Right cardiac atrium (tissue), 5 donors: ENCODE data around the gene PHOX2A. TPM values are rescaled to one million over a fixed set of nuclear protein-coding genes. Genes with fewer than 3 reads are reported as not detected.
"Not testable (repeated sequence)": the region's sequence is repeated elsewhere in the genome, so short reads cannot be mapped to it uniquely, and the experiment has no call there.

Experiments used
- ATAC-seq, 2 donors: fragments of 200-7000 bp; cut with Tn5 transposase; one replicate each; pipeline versions ENCODE4 v1.8.0 to v1.9.1; 2020; ENCODE audit warnings: moderate library complexity in 2 of 2, mild to moderate bottlenecking in 1 of 2
- DNase-seq, 3 donors: peaks; one replicate each; pipeline ENCODE4 v3.0.0-alpha.2; 2020
- H3K27ac ChIP-seq: one replicate; pipeline ENCODE4 v1.5.1; 2013; ENCODE audit warnings: mild to moderate bottlenecking, low read length, control low read depth, moderate library complexity
- H3K27me3 ChIP-seq: one replicate; pipeline ENCODE4 v1.6.1; 2013; ENCODE audit not compliant: control insufficient read depth, insufficient read depth
- H3K4me1 ChIP-seq: one replicate; pipeline ENCODE4 v1.6.1; 2013; ENCODE audit warnings: low read length; ENCODE audit not compliant: control insufficient read depth, insufficient read depth
- H3K4me3 ChIP-seq: one replicate; pipeline ENCODE4 v1.5.1; 2013; ENCODE audit warnings: low read length, control low read depth
- H3K9me3 ChIP-seq: one replicate; pipeline ENCODE4 v1.6.1; 2013; ENCODE audit warnings: low read length; ENCODE audit not compliant: control insufficient read depth
- WGBS: extraction: QIAGEN DNeasy Blood & Tissue Kit; methylation state at CpG from one replicate; pipeline ENCODE4 v1.1.7; 2013; 5-methylcytosine and 5-hydroxymethylcytosine counted together
- intact Hi-C, 4 donors: fragments of 100-400 bp; cut with DNase I; formaldehyde crosslinking; loops; one replicate each; pipeline versions ENCODE4 v1.11.0 to v1.14.0; 2022 to 2023
- long read RNA-seq, 4 donors: library from polyadenylated mRNA; unstranded; transcript quantifications; one replicate each; pipeline ENCODE4 v2.0.0, GENCODE V29; 2020 to 2021
- polyA plus RNA-seq: library from polyadenylated mRNA; stranded (reverse); fragments of 200-250 nt; gene quantifications from one replicate; pipeline ENCODE4 v1.2.3, GENCODE V29; 2013
- total RNA-seq, 4 donors: library from RNA; stranded (reverse); fragmentation: NEBNext Ultra II Directional; extraction: Animal tissue kit (Norgen Biotek cat#: 25700); gene quantifications; one replicate each; pipeline ENCODE4 v1.2.1, GENCODE V29; 2021
- donor health status: healthy with polysubstance abuse.
- donor health status: DM: no; HTN: yes; CAD: no.
- donor health status: DM: no; HTN: no; CAD: no.
- donor health status: DM: no; HTN: yes; CAD: no; lungs with severe emphysema.
- donor health status: DM: yes; HTN: yes; CAD: no.

The PHOX2A gene
- total RNA-seq (not detected), polyA plus RNA-seq (0.18 TPM)
- long read RNA-seq, donor 1, result 0 reads
- long read RNA-seq, donor 2, result 0 reads
- long read RNA-seq, donor 3, result 0 reads
- long read RNA-seq, donor 4, result 0 reads

DNA sequence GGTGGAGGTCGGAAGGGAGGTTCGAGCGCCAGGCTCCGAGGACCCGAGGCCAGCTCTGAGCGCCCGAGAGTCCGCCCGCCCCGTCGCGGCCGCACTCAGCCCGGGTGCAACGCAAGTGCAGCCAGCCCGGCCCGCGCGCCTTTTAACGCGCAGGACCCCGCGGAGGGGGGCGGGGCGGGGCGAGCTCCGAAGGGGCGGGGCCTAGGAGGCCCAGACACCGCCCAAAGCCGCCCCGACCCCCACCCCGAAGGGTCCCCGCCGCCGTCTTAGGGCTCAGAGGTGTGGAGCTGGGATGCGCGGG lies at the start of gene PHOX2A:
TSS of gene PHOX2A (minus strand) at position 117 of the 301 bp plus-strand sequence. CDS start 172 bp downstream, outside the sequence.
- DNase-seq (peak in 1 of 3 donors; percentile 14), ATAC-seq (no peak)
- H3K9me3 ChIP-seq, result no peaks in the 10 kb centered on the region
- no peak within 1 kb of the TSS for H3K27ac ChIP-seq
- peak within 1 kb of the TSS; percentile 33 for H3K4me3 ChIP-seq
- H3K4me1 ChIP-seq, result peaks cover 7% of the 10 kb centered on the region
- H3K27me3 ChIP-seq, result no peaks in the 10 kb centered on the region
- intact Hi-C loops, result no loop called here
- 2% methylated on average over 37 of the region's 37 CpGs for WGBS

- WGBS, result 95% methylated on average over 14 of the region's 14 CpGs
- H3K27ac ChIP-seq, result no peak overlapping the region
- H3K4me3 ChIP-seq, result no peak overlapping the region
- DNase-seq (no peak), ATAC-seq (no peak)
- no peaks in the 10 kb centered on the region for H3K27me3 ChIP-seq
- intact Hi-C loops, result no loop called here
- no peaks in the 10 kb centered on the region for H3K9me3 ChIP-seq
- no peaks in the 10 kb centered on the region for H3K4me1 ChIP-seq
Observed at GRCh38 chr11:72293391-72293790, 49.4 kb upstream of the PHOX2A start.

DNA sequence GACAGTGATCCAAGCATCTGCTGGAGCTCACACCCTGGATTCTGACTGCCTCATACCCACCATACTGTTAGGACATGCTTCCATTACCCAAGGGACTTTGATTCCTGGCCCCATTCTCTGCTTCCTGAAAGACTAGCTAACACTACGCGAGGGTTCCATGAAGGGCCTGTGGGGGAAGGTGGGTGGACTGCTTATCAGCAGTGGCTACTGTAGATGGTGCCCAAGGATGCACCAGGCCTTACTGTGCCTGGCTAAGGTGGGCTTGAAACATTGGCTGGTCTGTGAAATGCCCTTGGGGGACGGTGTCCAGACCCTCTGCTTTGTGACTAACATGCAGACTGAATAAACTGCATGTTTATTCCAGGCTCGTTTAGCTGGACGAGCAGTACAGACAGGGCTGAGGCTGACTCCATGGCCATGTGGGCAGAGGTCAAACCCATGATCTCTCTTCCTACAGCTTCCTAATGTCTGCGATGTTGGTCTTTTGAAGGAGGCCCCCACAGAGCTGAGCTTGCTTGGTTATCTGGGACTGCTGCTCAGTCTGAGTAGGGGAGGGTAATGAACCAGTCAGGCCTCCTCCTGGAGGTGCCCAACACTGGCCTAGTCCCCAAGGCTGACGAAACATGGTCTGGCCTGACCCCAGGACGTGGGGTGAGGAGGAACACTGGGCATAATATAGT lies 48.3 kb upstream of the PHOX2A start:
- 67% methylated on average over 8 of the region's 8 CpGs for WGBS
- H3K4me1 ChIP-seq, result no peaks in the 10 kb centered on the region
- intact Hi-C loops, result no loop called here

GRCh38 chr11:72290741-72291140 lies 46.8 kb upstream of the PHOX2A start:
- H3K4me1 ChIP-seq, intact Hi-C loops, ATAC-seq, DNase-seq, H3K27ac ChIP-seq, H3K4me3 ChIP-seq, H3K9me3 ChIP-seq, H3K27me3 ChIP-seq: not testable (repeated sequence)
- 69% methylated on average over 6 of the region's 6 CpGs for WGBS

More for the DNA sequence above, 48.3 kb upstream of the PHOX2A start:
- no peak for ATAC-seq
- no peaks in the 10 kb centered on the region for H3K27me3 ChIP-seq
- no peak for DNase-seq
- H3K9me3 ChIP-seq, result no peaks in the 10 kb centered on the region
- H3K4me3 ChIP-seq, result no peak overlapping the region
- H3K27ac ChIP-seq, result no peak overlapping the region

DNA sequence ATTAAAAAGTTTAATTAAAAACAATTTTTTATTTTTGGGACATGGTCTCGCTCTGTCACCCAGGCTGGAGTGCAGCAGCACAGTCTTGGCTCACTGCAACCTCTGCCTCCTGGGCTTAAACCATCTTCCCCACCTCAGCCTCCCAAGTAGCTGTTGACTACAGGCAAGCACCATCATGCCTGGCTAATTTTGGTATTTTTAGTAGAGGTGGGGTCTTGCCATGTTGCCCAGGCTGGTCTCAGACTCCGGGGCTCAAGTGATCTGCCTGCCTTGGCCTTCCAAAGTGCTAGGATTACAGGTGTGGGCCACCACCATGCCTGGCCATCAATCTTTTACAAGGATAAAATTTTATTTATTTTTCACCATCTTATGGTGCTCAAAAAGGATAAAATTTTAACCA lies 43.3 kb upstream of the PHOX2A start:
- Histone ChIP-seq H3K27me3 (no peaks in the 10 kb centered on the region), H3K4me3 (no peak overlapping the region), H3K4me1 (no peaks in the 10 kb centered on the region), H3K9me3 (no peaks in the 10 kb centered on the region), H3K27ac (no peak overlapping the region)
- intact Hi-C loops, result no loop called here
- 97% methylated on average over 2 of the region's 2 CpGs for WGBS
- DNase-seq (no peak), ATAC-seq (no peak)

DNA sequence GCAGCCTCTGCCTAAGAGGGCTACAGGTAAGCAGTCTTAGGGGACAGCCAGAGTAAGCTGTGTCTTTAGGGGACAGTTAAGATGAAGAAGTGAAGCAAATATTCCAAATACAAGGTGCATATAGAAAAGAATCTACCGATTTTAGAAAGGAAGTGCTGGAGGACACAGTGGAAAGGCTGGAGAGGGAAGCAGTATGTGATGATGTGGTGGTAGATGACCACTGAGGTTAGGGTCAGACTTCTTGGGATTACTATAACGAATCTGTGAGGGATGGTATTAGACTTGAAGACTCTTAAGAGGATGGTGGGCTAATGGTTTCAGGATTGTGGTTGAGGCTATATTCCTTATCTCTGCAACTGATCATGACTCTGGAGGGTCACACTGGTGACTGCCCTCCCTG lies 40.0 kb upstream of the PHOX2A start:
- Histone ChIP-seq H3K27ac (no peak overlapping the region), H3K4me3 (no peak overlapping the region), H3K9me3 (no peaks in the 10 kb centered on the region), H3K27me3 (no peaks in the 10 kb centered on the region), H3K4me1 (no peaks in the 10 kb centered on the region)
- 77% methylated on average over 2 of the region's 2 CpGs for WGBS
- ATAC-seq (no peak), DNase-seq (no peak)
- intact Hi-C loops, result no loop called here

DNA sequence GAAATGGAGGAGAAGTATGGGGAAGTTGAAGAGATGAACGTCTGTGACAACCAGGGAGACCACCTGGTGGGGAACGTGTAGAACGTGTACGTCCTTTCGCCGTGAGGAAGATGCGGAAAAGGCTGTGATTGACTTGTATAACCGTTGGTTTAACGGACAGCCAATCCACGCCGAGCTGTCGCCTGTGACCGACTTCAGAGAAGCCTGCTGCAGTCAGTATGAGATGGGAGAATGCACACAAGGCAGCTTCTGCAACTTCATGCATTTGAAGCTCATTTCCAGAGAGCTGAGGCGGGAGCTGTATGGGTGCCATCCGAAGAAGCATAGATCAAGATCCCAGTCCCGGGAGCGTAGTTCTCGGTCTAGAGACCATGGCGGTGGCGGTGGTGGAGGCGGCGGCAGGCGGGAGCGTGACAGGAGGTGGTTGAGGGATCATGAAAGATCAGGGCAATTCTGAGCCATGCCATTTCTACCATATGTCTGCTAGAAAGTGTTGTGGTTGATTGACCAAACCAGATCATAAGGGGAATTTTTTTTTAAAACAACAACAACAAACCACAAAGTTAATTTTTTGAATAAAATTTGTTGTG lies 36.8 kb upstream of the PHOX2A start:
- Histone ChIP-seq H3K27ac (no peak overlapping the region), H3K9me3 (no peaks in the 10 kb centered on the region), H3K27me3 (no peaks in the 10 kb centered on the region), H3K4me3 (no peak overlapping the region), H3K4me1 (no peaks in the 10 kb centered on the region)
- 94% methylated on average over 24 of the region's 24 CpGs for WGBS
- ATAC-seq (no peak), DNase-seq (peak in 1 of 3 donors; percentile 44)
- intact Hi-C loops, result no loop called here

DNA sequence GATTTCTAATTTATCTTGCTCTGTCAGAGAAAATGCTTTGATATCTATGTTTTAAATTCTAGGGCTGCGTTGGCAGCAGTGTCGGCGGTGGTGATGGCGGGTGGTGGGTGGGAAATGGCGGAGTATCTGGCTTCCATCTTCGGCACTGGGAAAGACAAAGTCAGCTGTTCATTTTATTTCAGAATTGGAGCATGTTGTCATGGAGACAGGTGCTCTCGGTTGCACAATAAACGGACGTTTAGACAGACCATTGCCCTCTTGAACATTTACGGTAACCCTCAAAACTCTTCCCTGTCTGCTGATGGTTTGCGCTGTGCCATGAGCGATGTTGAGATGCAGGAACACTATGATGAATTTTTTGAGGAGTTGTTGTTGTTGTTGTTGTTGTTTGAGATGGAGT lies 36.1 kb upstream of the PHOX2A start:
- DNase-seq, result no peak
- WGBS, result 87% methylated on average over 12 of the region's 12 CpGs
- ATAC-seq, result no peak
- H3K27ac ChIP-seq, result no peak overlapping the region
- H3K9me3 ChIP-seq, result no peaks in the 10 kb centered on the region
- intact Hi-C loops, result no loop called here
- H3K27me3 ChIP-seq, result no peaks in the 10 kb centered on the region
- no peaks in the 10 kb centered on the region for H3K4me1 ChIP-seq
- no peak overlapping the region for H3K4me3 ChIP-seq

GRCh38 chr11:72278905-72279304 lies 34.9 kb upstream of the PHOX2A start:
- H3K4me1 ChIP-seq, result no peaks in the 10 kb centered on the region
- H3K9me3 ChIP-seq, result no peaks in the 10 kb centered on the region
- no peaks in the 10 kb centered on the region for H3K27me3 ChIP-seq
- intact Hi-C loops, result no loop called here
- no peak for ATAC-seq
- H3K4me3 ChIP-seq, result no peak overlapping the region
- no peak for DNase-seq
- no peak overlapping the region for H3K27ac ChIP-seq

GRCh38 chr11:72274435-72274834 lies 30.5 kb upstream of the PHOX2A start:
- Histone ChIP-seq H3K27ac (no peak overlapping the region), H3K4me3 (no peak overlapping the region), H3K9me3 (no peaks in the 10 kb centered on the region), H3K4me1 (no peaks in the 10 kb centered on the region), H3K27me3 (no peaks in the 10 kb centered on the region)
- 78% methylated on average over 6 of the region's 6 CpGs for WGBS
- intact Hi-C loops, result no loop called here
- DNase-seq (no peak), ATAC-seq (no peak)

- intact Hi-C loops, result no loop called here
- ATAC-seq, result no peak
- Histone ChIP-seq H3K27ac (no peak overlapping the region), H3K9me3 (no peaks in the 10 kb centered on the region), H3K27me3 (peaks cover 3% of the 10 kb centered on the region), H3K4me1 (no peaks in the 10 kb centered on the region), H3K4me3 (no peak overlapping the region)
- no peak for DNase-seq
- WGBS, result 84% methylated on average over 1 of the region's 1 CpG
Observed at GRCh38 chr11:72271980-72272379, 28.0 kb upstream of the PHOX2A start.
